Liver (tissue), 9 donors: ENCODE measurements around the gene OGFOD3. TPM values are rescaled to one million over a fixed set of nuclear protein-coding genes. Genes with fewer than 3 reads are reported as not detected.
A peak's percentile ranks its signal among the peaks of the same experiment; 100 is the strongest.
"Not testable (repeated sequence)": the region's sequence is repeated elsewhere in the genome, so short reads cannot be mapped to it uniquely, and the experiment has no call there.

ENCODE experiments used
- DNase-seq: peaks from one replicate; pipeline ENCODE4 v3.0.0-alpha.2; 2017; ENCODE audit warnings: low spot score
- H3K27ac ChIP-seq, 2 donors: one replicate each; pipeline ENCODE4 v1.7.0; 2013; ENCODE audit warnings: inconsistent platforms in 2 of 2, low read length in 2 of 2, control low read depth in 1 of 2, low read depth in 1 of 2, mild to moderate bottlenecking in 1 of 2
- H3K27me3 ChIP-seq, 4 donors: one replicate each; pipeline versions ENCODE4 v1.6.1 to v1.7.0; 2013; ENCODE audit warnings: low read length in 3 of 4, inconsistent platforms in 1 of 4, mild to moderate bottlenecking in 1 of 4, moderate library complexity in 1 of 4; ENCODE audit not compliant: control insufficient read depth in 4 of 4, insufficient read depth in 4 of 4
- H3K36me3 ChIP-seq, 4 donors: one replicate each; pipeline versions ENCODE4 v1.6.1 to v1.7.0; 2013; ENCODE audit warnings: low read length in 3 of 4, mild to moderate bottlenecking in 3 of 4, low read depth in 1 of 4, moderate library complexity in 1 of 4; ENCODE audit not compliant: control insufficient read depth in 4 of 4, insufficient read depth in 3 of 4
- H3K4me1 ChIP-seq, 4 donors: one replicate each; pipeline versions ENCODE4 v1.6.1 to v1.7.0; 2013; ENCODE audit warnings: low read length in 3 of 4, mild to moderate bottlenecking in 3 of 4, moderate library complexity in 1 of 4; ENCODE audit not compliant: control insufficient read depth in 4 of 4, insufficient read depth in 4 of 4
- H3K4me3 ChIP-seq, 3 donors: one replicate each; pipeline versions ENCODE4 v1.6.1 to v1.7.0; 2013; ENCODE audit warnings: low read length in 3 of 3, control low read depth in 1 of 3, low read depth in 1 of 3, mild to moderate bottlenecking in 1 of 3
- H3K9ac ChIP-seq, 2 donors: one replicate each; pipeline ENCODE4 v1.7.0; 2013; ENCODE audit warnings: low read length in 2 of 2, mild to moderate bottlenecking in 2 of 2, moderate library complexity in 2 of 2, control low read depth in 1 of 2, low read depth in 1 of 2
- H3K9me3 ChIP-seq, 4 donors: one replicate each; pipeline versions ENCODE4 v1.6.1 to v1.7.0; 2013; ENCODE audit warnings: low read length in 3 of 4; ENCODE audit not compliant: control insufficient read depth in 4 of 4
- ATF3 ChIP-seq: IDR thresholded peaks from 2 replicates; pipeline ENCODE4 v1.6.1; 2016; ENCODE audit warnings: antibody characterized with exemption
- CTCF ChIP-seq: fragments of 150-350 bp; IDR thresholded peaks from 2 replicates; pipeline ENCODE4 v1.5.1; 2017; ENCODE audit warnings: improper control_type of control experiment, low read depth, low read length; ENCODE audit not compliant: missing input control
- EGR1 ChIP-seq, 2 donors: IDR thresholded peaks; 2 replicates each; pipeline ENCODE4 v1.6.1; 2016 to 2018; ENCODE audit warnings: antibody characterized with exemption in 2 of 2, low read depth in 2 of 2
- FOXA1 ChIP-seq: IDR thresholded peaks from 2 replicates; pipeline ENCODE4 v1.6.1; 2016; ENCODE audit warnings: antibody characterized with exemption
- GABPA ChIP-seq, 2 donors: IDR thresholded peaks in 1 of 2; conservative IDR thresholded peaks in 1 of 2; 2 replicates each; pipeline ENCODE4 v1.6.1; 2016; ENCODE audit warnings: antibody characterized with exemption in 2 of 2, mild to moderate bottlenecking in 1 of 2, moderate library complexity in 1 of 2
- HNF4A ChIP-seq, 2 donors: conservative IDR thresholded peaks; 2 replicates each; pipeline ENCODE4 v1.6.1; 2016; ENCODE audit warnings: antibody characterized with exemption in 2 of 2, mild to moderate bottlenecking in 2 of 2
- MAX ChIP-seq: IDR thresholded peaks from 2 replicates; pipeline ENCODE4 v1.6.1; 2016; ENCODE audit warnings: antibody characterized with exemption
- NR2F2 ChIP-seq: IDR thresholded peaks from 2 replicates; pipeline ENCODE4 v1.6.1; 2016; ENCODE audit warnings: antibody characterized with exemption
- RAD21 ChIP-seq, 2 donors: IDR thresholded peaks; 2 replicates each; pipeline ENCODE4 v1.6.1; 2016; ENCODE audit warnings: antibody characterized with exemption in 2 of 2, mild to moderate bottlenecking in 2 of 2
- REST ChIP-seq: IDR thresholded peaks from 2 replicates; pipeline ENCODE4 v1.6.1; 2016; ENCODE audit warnings: antibody characterized with exemption, mild to moderate bottlenecking
- SP1 ChIP-seq: IDR thresholded peaks from 2 replicates; pipeline ENCODE4 v1.6.1; 2018; ENCODE audit warnings: antibody characterized with exemption, mild to moderate bottlenecking
- TAF1 ChIP-seq: conservative IDR thresholded peaks from 2 replicates; pipeline ENCODE4 v1.6.1; 2016; ENCODE audit warnings: antibody characterized with exemption, mild to moderate bottlenecking
- YY1 ChIP-seq: IDR thresholded peaks from 2 replicates; pipeline ENCODE4 v1.6.1; 2016; ENCODE audit warnings: antibody characterized with exemption, mild to moderate bottlenecking
- WGBS: extraction: QIAGEN DNeasy Blood & Tissue Kit; methylation state at CpG from one replicate; pipeline ENCODE4 v1.1.7; 2013; 5-methylcytosine and 5-hydroxymethylcytosine counted together
- polyA plus RNA-seq, 2 donors: library from polyadenylated mRNA; stranded (reverse) in 1 of 2; unstranded in 1 of 2; fragments of 200-250 nt in 1 of 2; fragments of >200 nt in 1 of 2; fragmentation: Nextera tagmentation in 1 of 2; extraction: Ambion mirVana in 1 of 2; gene quantifications; one replicate each; pipeline versions ENCODE4 v1.2.1 to v1.2.3, GENCODE V29; 2013 to 2015
- total RNA-seq, 2 donors: library from RNA; depleted of rRNA; stranded (reverse); fragments of >200 nt; gene quantifications; one replicate each; pipeline ENCODE4 v1.2.3, GENCODE V29; 2014
- donor health status: healthy.
- donor health status: healthy.
- donor health status: healthy.
- donor health status: healthy.
- donor health status: healthy.

The OGFOD3 gene
- total and polyA plus RNA-seq, 4 donors, result 15.0 to 23.2 (median 18.5) TPM

GRCh38 chr17:82457073-82457928, 38.9 kb upstream of the OGFOD3 start:
- Histone ChIP-seq H3K9me3 (no peaks in the 10 kb centered on the region), H3K36me3 (peaks cover 0 to 9% (median 1%) of the 10 kb centered on the region in 4 donors), H3K4me1 (peaks cover 0 to 23% (median 13%) of the 10 kb centered on the region in 4 donors), H3K27me3 (no peaks in the 10 kb centered on the region), H3K9ac (peak overlapping the region; percentile 89 to 91), H3K4me3 (peak overlapping the region; percentile 59 to 66 (median 59)), H3K27ac (peak overlapping the region; percentile 99)
- 39% methylated on average over 10 of the region's 10 CpGs for WGBS
- DNase-seq, result no peak
- TF ChIP-seq MAX (no peak), FOXA1 (no peak), ATF3 (no peak), EGR1 (IDR thresholded peaks at IDR 0.05; ENCODE audit: low read depth in 2 of 2) (no peak), NR2F2 (no peak), REST (no peak), CTCF (no peak), GABPA (IDR thresholded peaks at IDR 0.05 in 1 of 2, conservative IDR thresholded peaks at IDR 0.05 in 1 of 2) (no peak), TAF1 (no peak), YY1 (no peak), SP1 (no peak), RAD21 (IDR thresholded peaks at IDR 0.05) (no peak), HNF4A (conservative IDR thresholded peaks at IDR 0.05) (no peak)

- not testable (repeated sequence) for H3K27me3 ChIP-seq, H3K27ac ChIP-seq, H3K36me3 ChIP-seq, H3K4me3 ChIP-seq, H3K9ac ChIP-seq, DNase-seq, H3K9me3 ChIP-seq
- H3K4me1 ChIP-seq, result peaks cover 6 to 29% (median 18%) of the 10 kb centered on the region in 4 donors
- WGBS, result 97% methylated on average over 21 of the region's 21 CpGs
Observed at GRCh38 chr17:82453706-82454105, 35.3 kb upstream of the OGFOD3 start.

GRCh38 chr17:82453151-82453550, 34.8 kb upstream of the OGFOD3 start:
- WGBS, result 89% methylated on average over 7 of the region's 7 CpGs
- H3K27me3 ChIP-seq, DNase-seq, H3K36me3 ChIP-seq, H3K27ac ChIP-seq, H3K9ac ChIP-seq, H3K4me3 ChIP-seq, H3K9me3 ChIP-seq: not testable (repeated sequence)
- H3K4me1 ChIP-seq, result peaks cover 6 to 29% (median 18%) of the 10 kb centered on the region in 4 donors
